OCI-M2 (cell line): ENCODE measurements around the gene ZNF205.
A peak's percentile ranks its signal among the peaks of the same experiment; 100 is the strongest.
"Not testable (repeated sequence)": the region's sequence is repeated elsewhere in the genome, so short reads cannot be mapped to it uniquely, and the experiment has no call there.

Source experiments
- DNase-seq: peaks from one replicate; lab custom pipeline; 2025; ENCODE audit not compliant: unreplicated experiment; lab: John Stamatoyannopoulos, UW

Gene ZNF205

DNA sequence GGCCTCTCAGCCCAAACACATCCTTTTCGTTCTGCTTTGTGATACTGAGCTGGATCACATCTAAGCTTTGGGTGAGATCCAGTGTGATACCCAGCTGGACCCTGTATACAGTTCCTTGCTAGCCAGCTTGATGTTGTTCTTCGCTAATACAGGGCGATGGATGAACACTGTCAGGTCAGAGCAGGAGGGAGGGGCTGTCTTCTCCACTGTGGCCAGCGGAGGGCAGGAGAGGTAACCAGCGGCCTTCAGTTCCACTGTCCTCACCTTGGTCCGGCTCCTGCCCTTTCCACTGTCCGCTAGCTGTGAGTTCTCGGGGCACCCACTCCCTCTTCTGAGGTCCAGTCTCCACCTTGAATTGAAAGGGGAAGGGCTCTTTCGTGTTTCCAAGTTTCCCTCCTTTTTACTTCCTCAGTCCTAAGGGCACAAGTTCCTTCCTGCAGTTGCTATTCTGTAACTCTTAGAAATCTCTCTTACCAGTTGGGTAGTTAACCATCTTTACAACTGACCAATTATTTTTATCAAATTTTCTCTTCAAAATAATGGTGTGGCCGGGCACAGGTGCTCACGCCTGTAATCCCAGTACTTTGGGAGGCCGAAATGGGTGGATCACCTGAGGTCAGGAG lies 19.5 kb downstream of the ZNF205 start:
- peak; percentile 21 for DNase-seq

DNA sequence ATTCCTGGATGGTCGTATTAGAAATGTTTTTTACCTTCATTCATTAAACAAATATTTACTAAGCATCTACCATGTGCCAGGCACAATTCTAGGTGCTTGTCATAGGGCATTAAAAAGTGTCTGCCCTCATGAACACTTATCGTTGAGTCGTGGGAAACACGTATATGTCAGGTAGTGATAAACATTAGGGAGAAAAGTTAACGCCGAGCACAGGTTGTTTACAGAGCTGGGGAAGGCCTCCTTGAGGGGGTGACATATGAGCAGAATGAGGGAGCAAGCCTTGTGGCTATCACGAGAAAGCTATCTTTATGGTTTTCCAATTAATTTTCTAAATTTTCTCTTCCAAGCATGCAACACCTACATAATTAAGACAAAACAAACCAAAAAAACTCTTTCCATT lies 21.5 kb downstream of the ZNF205 start:
- DNase-seq, result no peak

DNA sequence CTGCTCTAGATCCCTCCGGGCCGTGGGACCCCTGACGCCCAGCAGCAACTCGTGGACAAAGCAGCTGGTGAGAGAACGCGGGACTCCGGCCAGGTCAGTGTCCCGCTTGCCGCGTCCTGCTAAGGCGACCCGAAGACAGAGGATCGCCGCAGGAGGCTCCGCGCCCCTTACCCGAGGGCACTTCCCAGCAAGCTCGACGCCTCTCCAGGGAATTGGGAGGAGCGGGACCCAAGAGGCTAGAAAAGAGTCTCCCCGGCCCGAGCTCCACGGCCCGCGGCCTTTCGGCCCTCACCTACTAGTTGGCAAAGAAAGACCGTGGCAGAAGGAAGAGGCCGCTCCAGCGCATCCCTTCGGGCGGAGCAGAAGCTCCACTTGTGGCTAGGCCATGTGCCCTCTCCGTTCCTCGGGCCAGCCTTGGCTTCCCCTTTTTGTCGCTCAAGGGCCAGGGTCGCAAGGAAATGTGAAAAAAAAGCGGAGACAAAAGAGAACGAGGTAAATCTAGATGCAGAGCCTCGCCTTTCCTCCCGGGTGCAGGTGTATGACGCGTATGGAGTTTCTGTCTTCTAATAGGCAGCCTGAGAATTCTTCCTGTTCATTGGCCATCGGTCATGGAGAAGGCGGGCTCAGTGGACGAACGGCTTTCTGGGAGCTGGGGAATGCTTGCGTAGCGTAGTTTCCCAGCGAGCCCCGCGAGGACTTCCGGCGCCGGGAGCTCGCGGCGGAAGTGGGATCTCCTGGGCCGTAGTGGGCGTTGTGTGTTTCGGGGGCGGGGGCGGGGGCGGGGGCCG lies 22.1 kb downstream of the ZNF205 start, which contains the start of gene ZNF213:
TSS of gene ZNF213 (plus strand) at position 692 of the 788 bp plus-strand sequence. CDS start 2,252 bp downstream, outside the sequence.
- peak; percentile 37 for DNase-seq

DNA sequence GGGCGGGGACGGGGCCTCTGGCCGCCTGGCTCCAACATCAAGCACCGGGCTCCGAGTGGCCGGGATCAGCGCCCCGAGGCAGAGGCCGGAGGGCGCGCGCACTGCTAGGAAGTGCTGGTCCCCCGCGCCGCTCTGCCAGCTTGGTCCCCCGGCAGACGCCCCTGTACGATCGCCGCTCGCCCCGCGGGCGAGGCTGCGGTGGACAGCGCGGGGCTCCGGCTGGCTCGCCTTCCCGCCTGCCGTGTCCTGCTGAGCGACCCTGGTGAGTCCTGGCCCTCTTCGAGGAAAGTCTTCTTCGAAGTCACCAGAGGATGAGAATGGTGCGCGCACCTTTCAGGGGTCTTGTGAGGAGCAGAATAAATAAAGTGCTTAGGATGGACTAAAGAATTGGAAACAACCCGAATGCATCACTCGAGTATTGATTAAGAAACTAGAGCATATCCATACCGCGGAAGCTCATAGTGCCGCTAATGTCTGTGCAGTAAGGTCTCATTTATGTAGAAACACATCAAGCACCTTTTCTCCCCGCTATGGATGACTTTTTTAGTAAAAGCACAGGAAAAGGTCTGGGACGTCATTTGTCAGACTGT lies 22.8 kb downstream of the ZNF205 start:
- no peak for DNase-seq

DNA sequence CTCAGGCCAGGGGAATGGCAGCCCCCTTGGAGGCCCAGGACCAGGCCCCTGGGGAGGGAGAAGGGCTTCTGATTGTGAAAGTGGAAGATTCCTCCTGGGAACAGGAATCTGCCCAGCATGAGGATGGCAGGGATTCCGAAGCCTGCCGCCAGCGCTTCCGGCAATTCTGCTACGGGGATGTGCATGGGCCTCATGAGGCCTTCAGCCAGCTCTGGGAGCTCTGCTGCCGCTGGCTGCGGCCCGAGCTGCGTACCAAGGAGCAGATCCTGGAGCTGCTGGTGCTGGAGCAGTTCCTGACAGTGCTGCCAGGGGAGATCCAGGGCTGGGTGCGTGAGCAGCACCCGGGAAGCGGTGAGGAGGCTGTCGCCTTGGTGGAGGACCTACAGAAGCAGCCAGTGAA lies 24.9 kb downstream of the ZNF205 start:
- DNase-seq, result no peak

DNA sequence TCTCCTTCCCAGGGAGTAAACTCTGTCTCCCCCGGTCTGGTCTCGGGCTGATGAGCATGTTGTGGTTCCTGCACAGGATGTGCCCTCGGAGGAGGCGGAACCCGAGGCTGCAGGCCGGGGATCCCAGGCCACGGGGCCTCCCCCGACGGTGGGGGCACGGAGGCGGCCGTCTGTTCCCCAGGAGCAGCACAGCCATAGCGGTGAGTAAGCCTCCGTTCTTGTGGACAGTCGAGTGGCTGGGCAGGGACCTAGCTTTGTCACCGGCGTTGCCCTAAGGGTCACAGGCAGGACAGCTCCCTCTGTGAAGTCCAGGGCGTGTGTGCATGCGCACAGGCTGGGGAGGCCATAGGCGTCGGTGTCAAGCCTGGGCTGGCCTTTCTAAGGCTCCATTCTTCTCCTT lies 26.0 kb downstream of the ZNF205 start:
- no peak for DNase-seq

DNA sequence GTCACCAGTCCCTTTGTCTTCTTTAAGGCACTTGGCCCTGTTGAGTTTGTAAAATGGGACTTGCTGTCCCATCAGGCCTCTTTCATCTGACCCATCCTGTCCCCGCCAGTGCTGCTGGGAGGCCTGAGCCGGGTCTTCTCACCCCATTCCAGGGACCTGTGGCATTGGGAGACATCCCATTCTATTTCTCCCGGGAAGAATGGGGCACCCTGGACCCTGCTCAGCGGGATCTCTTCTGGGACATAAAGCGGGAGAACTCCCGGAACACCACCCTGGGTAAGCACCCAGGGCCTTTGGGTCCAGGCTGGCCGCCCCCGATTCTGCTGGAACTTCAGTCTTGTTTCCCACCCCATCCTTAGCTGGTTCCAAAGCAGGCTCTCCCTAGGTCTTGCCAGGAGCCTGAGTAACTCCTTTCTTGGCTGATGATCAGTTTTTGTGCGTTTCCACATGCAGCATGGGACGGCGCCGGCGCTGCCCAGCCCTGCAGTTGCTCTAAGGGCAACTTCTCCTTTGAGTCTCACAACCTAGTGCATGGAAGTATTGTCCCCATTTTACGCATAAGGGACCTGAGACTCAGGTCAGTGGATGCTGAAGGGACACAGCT lies 26.5 kb downstream of the ZNF205 start:
- no peak for DNase-seq

DNA sequence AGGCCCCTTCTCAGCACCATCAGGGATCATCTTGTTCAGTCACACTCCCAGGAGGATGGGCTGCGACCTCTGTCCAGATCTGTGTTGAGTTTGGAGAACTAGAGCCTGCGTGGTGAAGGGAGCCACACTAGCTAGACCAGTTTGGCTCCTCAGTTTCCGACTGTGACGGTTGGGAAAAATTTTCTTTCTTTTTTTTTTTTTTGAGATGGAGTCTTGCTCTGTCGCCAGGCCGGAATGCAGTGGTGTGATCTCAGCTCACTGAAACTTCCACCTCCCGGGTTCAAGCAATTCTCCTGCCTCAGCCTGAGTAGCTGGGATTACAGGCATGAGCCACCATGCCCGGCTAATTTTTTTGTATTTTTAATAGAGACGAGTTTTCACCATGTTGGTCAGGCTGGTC lies 27.2 kb downstream of the ZNF205 start:
- DNase-seq, result not testable (repeated sequence)

DNA sequence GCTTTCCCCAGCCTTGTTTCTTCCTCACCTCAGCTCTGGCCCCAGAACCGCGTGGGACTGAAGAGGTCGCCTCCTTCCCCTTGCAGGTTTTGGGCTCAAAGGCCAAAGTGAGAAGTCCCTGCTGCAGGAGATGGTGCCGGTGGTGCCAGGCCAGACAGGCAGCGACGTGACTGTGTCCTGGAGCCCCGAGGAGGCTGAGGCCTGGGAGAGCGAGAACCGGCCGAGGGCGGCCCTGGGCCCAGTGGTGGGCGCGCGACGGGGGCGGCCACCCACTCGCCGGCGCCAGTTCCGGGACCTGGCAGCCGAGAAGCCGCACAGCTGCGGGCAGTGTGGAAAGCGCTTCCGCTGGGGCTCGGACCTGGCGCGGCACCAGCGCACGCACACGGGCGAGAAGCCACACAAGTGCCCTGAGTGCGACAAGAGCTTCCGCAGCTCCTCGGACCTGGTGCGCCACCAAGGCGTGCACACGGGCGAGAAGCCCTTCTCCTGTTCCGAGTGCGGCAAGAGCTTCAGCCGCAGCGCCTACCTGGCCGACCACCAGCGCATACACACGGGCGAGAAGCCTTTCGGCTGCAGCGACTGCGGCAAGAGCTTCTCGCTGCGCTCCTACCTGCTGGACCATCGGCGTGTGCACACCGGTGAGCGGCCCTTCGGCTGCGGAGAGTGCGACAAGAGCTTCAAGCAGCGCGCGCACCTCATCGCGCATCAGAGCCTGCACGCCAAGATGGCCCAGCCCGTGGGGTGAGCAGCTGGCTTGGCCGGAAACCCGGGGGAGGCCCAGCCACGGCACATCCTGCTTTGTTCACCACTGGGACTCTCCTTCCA lies 28.4 kb downstream of the ZNF205 start:
- no peak for DNase-seq

DNA sequence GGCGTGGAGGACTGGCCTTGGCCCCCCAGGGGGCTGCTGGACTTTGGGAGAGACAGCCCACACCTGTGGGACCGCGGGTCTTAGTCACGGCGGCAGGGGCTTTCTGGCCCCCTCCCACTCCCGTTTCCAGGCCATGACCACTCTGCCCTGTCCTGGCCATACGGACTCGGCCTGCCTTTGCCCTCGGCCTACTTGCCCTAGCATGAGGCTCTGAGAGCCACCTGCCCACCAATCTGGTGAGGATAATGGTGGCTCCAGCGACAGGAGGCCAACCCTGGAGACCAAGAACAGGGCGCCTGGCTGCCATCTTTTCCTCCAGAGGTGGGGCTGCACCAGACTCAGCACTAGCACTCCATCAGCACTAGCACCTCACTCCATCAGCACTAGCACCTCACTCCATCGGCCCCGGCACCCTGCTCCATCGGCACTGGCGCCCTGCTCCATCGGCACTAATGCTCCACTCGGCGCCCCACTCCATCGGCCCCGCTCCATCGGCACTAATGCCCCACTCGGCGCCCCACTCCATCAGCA lies 29.5 kb downstream of the ZNF205 start:
- DNase-seq, result no peak

DNA sequence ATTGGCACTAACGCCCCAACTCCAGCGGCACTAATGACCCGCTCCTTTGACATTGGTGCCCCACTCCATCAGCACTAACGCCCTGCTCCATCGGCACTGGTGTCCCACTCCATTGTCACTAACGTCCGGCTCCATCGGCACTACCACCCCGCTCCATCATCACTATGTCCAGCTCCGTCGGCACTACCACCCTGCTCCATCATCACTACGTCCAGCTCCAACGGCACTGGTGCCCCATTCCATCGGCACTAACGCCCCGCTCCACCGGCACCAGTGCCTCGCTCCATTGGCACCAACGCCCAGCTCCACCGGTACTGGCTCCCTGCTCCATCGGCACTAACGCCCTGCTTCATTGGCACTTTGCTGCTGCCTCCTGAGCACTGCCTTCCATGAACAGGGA lies 29.9 kb downstream of the ZNF205 start:
- DNase-seq, result no peak

DNA sequence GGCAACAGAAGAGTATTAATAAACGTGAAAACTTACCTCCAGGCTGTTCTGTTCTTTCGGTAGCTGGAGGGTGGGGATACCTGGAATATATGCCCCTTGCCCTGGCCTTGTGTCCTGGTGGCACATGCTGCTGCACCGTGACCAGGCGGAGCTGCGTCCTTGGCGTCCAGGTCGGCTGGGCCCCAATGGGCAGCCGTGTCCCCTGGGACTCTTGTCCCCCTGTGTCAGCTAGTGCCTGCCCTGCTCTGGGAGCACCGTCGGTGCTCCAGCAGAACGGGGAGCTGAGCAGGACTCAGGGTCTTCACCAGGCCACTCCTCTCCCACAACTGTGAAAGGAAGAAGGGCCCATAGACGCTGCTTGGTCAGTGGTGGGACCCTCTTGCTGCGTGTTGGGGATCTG lies 30.4 kb downstream of the ZNF205 start:
- no peak for DNase-seq

DNA sequence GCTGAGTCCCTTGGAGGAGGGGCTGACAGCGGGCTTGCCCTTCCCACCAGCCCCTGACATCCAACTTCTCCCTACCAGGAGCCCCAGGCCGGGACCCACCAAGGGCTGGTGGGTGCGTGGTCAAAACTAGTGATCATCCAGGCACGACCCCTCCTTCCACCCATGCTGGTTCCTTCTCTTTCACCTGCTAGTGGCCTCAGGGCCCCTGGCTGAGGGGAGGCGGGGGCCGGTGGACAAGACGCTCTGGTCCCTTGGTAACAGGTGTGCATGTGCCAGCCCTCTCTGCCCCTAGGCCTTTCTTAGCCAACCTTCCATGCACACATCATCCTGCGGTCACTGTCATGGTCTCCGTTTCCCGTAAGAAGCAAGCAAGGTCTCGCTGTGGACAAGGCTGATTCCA lies 30.8 kb downstream of the ZNF205 start:
- DNase-seq, result no peak

DNA sequence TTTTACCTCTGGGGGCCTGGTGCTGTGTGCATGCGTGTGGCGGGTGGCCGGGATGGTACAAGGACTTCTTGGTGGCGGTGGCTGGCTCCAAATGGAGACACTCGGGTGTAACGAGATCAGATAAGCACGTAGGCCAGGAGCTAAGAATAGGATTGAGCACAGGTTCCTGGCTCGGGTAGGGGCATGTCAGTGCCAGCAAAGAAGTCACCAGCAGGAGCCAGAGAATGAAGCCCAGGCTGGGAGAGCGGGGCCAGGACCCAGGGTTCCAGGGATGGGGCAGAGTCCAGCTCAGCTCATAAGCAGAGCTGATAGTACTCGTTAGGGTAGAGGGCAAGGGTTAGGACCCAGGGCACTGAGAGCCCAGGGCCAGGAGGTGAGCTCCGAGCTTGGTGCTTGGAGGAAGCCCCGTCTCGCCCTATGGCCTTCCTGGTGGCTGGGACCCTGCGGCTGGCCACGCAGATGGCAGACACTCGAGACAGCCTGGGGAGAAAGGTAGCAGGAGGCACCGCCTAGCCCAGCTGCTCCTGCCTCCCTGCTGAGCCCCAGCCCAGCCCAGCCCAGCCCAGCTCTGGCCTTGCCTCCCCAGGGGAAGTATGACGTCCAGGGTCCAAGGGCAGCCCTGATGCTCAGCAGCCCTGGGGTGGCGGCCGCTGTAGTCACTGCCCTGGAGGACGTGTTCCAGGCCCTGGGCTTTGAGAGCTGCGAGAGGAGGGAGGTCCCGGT lies 31.4 kb downstream of the ZNF205 start:
- DNase-seq, result no peak

DNA sequence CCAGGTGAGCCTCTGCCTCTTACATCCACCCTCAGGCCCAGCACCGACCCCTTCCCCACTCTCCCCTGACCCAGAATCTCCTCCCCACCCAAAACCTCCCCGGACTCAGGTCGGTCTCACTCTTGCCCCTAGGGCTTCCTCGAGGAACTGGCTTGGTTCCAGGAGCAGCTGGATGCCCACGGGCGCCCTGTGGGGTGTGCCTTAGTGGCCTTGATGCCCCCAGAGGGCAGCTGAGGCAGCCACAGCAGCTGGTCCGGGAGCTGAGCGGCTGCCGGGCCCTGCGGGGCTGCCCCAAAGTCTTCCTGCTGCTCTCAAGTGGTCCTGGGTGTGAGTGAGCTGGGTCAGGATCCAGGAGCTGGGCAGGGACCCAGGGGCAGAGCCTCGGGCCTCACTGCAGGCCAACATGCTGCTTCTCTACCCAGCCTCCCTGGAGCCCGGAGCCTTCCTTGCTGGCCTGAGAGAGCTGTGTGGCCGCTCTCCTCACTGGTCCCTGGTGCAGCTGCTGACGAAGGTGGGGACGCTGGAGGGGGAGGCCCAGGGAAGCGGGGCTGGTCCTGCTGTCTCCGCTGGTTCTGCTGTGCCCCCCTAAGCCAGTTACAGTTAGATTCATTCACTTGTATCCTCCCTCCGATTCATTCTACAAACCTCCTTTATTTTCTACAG lies 32.1 kb downstream of the ZNF205 start:
- DNase-seq, result no peak

DNA sequence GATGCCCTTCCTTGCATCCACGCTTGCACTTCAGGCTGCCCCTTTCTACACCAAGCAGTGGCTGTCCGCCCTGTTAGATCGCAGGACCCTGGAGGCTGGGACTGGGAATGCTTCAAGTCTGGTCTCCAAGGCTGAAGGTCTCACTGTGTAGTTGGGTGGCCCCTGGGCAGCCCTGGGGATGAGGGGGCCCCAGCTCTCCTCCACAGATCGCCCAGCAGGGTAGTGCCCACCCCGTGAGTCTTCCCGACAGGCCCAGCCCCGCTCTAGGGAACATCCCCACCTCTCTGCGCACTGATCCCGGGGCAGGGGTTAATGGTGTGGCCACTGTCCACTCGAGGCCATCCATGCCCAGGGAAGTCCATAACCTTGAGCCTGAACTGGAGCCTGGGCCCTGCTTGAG lies 32.8 kb downstream of the ZNF205 start:
- DNase-seq, result no peak

DNA sequence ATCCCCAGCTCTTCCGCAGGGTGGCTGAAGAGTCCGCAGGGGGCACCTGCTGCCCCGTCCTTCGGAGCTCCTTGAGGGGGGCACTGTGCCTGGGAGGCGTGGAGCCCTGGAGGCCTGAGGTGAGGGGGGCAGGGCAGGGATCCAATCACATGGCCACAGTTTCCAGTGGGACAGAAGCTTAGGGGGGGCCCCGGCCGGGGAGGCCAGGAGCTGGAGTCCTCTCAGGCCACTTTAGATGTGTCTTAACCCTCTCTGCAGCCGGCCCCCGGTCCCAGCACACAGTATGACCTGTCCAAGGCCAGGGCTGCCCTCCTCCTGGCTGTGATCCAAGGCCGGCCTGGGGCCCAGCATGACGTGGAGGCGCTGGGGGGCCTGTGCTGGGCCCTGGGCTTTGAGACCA lies 33.3 kb downstream of the ZNF205 start:
- DNase-seq, result no peak

DNA sequence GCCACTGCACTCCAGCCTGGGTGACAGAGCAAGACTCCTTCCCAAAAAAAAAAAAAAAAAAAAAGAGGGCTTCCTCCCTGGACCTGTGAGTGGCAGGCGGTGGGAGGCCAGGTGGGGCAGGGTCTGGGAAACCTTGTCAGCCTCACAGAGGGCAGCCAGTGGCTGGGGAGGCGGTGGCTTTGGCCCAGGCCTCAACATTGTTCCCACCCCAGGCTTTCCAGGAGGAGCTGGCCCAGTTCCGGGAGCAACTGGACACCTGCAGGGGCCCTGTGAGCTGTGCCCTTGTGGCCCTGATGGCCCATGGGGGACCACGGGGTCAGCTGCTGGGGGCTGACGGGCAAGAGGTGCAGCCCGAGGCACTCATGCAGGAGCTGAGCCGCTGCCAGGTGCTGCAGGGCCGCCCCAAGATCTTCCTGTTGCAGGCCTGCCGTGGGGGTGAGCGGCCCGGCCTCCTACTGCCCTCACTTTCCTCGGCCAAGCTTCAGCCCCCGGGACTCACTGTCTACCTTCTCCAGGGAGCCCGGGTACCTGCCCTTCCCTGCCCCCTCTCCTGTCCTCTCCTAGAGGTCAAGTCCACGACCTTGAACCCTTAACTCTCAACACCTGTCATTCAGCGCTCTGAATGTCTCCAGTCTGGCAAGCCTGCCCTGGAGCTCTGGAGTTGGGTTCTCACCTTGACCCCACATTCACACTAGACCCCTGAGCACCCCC lies 34.8 kb downstream of the ZNF205 start:
- no peak for DNase-seq

DNA sequence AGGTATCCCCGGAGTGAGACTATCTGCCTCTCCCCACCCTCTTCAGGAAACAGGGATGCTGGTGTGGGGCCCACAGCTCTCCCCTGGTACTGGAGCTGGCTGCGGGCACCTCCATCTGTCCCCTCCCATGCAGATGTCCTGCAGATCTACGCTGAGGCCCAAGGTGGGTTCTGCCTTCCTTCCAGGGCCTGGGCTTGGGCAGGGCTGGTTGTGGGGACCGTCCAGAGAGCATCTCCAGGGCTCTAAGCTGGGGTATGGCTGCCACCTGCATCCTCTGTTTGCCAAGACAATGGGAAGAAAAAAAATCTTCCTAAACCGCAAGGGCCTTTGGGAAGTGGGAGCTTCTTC lies 35.3 kb downstream of the ZNF205 start:
- no peak for DNase-seq
